AG04449 (cell line): ENCODE results near the gene ALDH1A2.
"Not testable (repeated sequence)": the region's sequence is repeated elsewhere in the genome, so short reads cannot be mapped to it uniquely, and the experiment has no call there.

Experiments used
- CTCF ChIA-PET: fragments of 350-600 bp; formaldehyde crosslinking; extraction: SDS; loops from one replicate; lab custom pipeline; 2021; ENCODE audit warnings: antibody characterized with exemption; lab: Yijun Ruan, JAX
- POLR2A ChIA-PET: fragments of 400-600, 350-600 bp; formaldehyde crosslinking; extraction: SDS; loops from one replicate; lab custom pipeline; 2020; ENCODE audit warnings: antibody characterized with exemption, inconsistent platforms; lab: Yijun Ruan, JAX
- DNase-seq: peaks from one replicate; pipeline ENCODE4 v3.0.0-alpha.2; 2010; ENCODE audit warnings: low read depth, low spot score
- H3K4me3 ChIP-seq: 2 replicates; pipeline ENCODE4 v1.5.1; 2011; ENCODE audit warnings: low read depth, mild to moderate bottlenecking, control low read depth, low read length
- CTCF ChIP-seq: IDR thresholded peaks from one replicate; pipeline ENCODE4 v1.5.1; 2011; ENCODE audit warnings: mild to moderate bottlenecking, moderate library complexity, low read length, control low read depth, inconsistent platforms; ENCODE audit not compliant: insufficient read depth; ENCODE audit errors: missing control alignments

ALDH1A2 gene

GRCh38 chr15:58065445-58066041 lies at the start of gene ALDH1A2:
Gene ALDH1A2, minus strand, starts transcription at chr15:58065711. Its CDS starts 61 bp downstream, at chr15:58065650.
- DNase-seq = no peak
- peak within 1 kb of the TSS; percentile 42 for H3K4me3 ChIP-seq
- ChIA-PET CTCF (interaction anchor here (0.7 to 10.9 kb wide), 23 partner anchors 10 to 506 kb away, joined by 3 to 240 read pairs (median 6); no protein-coding TSS in a partner anchor), POLR2A (no interaction called here)
- no peak for TF ChIP-seq CTCF

GRCh38 chr15:58114812-58115211 lies 49.3 kb upstream of the ALDH1A2 start:
- no peak for DNase-seq
- TF ChIP-seq CTCF = no peak
- ChIA-PET POLR2A (no interaction called here), CTCF (interaction anchor here (1.0 to 2.7 kb wide), 2 partner anchors 64 to 68 kb away, joined by 3 to 8 read pairs; no protein-coding TSS in a partner anchor)
- H3K4me3 ChIP-seq = no peak overlapping the region

- no peak overlapping the region for H3K4me3 ChIP-seq
- no peak for TF ChIP-seq CTCF
- DNase-seq = no peak
- ChIA-PET POLR2A (no interaction called here), CTCF (no interaction called here)
These were observed 48.9 kb upstream of the ALDH1A2 start for GRCh38 chr15:58114388-58114787.

- CTCF ChIA-PET, POLR2A ChIA-PET, DNase-seq, H3K4me3 ChIP-seq: not testable (repeated sequence)
These were observed 47.8 kb upstream of the ALDH1A2 start for GRCh38 chr15:58113358-58113757.

- POLR2A ChIA-PET = no interaction called here
- DNase-seq = no peak
- no peak overlapping the region for H3K4me3 ChIP-seq
- CTCF ChIA-PET = no interaction called here
- TF ChIP-seq CTCF = no peak
These were observed 46.2 kb upstream of the ALDH1A2 start for GRCh38 chr15:58111718-58112104.

- no peak for TF ChIP-seq CTCF
- no peak for DNase-seq
- POLR2A ChIA-PET = no interaction called here
- H3K4me3 ChIP-seq = no peak overlapping the region
- CTCF ChIA-PET = no interaction called here
These were observed 45.6 kb upstream of the ALDH1A2 start for GRCh38 chr15:58110999-58111717.
